NB4 (cell line): ENCODE measurements around the gene MAP3K9.

Source experiments
- DNase-seq: peaks from one replicate; pipeline ENCODE4 v3.0.0; 2010; ENCODE audit warnings: low read depth
- H3K4me3 ChIP-seq: one replicate; pipeline ENCODE4 v1.5.1; 2011; ENCODE audit warnings: mild to moderate bottlenecking, low read depth, low read length, moderate library complexity
- MYC ChIP-seq: IDR thresholded peaks from 2 replicates; pipeline ENCODE4 v1.6.1; 2011; ENCODE audit warnings: low read depth, low read length
- POLR2A ChIP-seq: IDR thresholded peaks from 2 replicates; pipeline ENCODE4 v1.6.1; 2011; ENCODE audit warnings: mild to moderate bottlenecking; ENCODE audit not compliant: insufficient read length; ENCODE audit errors: extremely low read depth
- TF ChIP-seq, protein P1 (sequence below): IDR thresholded peaks from 2 replicates; pipeline ENCODE4 v1.6.1; 2011; ENCODE audit warnings: low read depth, low read length
- TF ChIP-seq, protein P2 (sequence below): IDR thresholded peaks from one replicate; pipeline ENCODE4 v1.5.1; 2012; ENCODE audit warnings: low read depth, low read length

MAP3K9 gene

DNA sequence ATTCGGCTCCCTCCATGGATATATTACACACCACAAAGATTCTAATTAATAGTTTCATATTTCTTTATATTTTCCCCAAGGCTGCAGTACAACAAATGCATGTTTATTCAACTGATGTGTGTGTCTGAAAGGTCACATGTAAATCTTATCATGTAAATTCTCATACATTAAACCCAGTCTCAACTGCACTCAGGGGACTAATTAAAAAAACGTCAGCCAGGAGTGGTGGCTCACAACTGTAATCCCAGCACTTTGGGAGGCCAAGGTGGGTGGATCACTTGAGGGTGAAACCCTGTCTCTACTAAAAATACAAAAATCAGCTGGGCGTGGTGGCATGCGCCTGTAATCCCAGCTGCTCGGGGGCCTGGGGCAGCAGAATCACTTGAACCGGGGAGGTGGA, 67.8 kb downstream of the MAP3K9 start:
- no peak overlapping the region for H3K4me3 ChIP-seq
- no peak for DNase-seq
- TF ChIP-seq MYC (no peak), POLR2A (no peak)
- TF ChIP-seq, protein P1, sequence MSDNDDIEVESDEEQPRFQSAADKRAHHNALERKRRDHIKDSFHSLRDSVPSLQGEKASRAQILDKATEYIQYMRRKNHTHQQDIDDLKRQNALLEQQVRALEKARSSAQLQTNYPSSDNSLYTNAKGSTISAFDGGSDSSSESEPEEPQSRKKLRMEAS = no peak

DNA sequence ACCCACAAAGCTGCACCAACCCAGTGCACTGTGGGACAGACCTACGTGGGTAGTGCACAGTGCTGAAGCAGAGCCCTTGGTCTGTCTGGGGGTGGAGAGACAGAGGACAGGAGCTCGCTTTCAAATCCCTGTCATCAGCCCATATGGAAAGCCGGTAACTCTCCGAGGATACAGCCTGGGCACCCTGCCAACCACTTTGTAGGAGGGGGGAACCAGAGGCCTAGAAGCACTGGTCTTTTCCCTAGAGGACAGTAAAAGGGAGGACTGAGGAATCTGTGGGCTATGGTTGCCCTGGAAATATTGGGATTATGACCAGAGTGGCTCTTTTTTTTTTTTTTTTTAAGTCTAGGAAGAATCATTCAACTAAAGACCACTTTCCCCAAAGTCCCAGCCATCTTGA, 74.3 kb downstream of the MAP3K9 start:
- TF ChIP-seq, protein P2, sequence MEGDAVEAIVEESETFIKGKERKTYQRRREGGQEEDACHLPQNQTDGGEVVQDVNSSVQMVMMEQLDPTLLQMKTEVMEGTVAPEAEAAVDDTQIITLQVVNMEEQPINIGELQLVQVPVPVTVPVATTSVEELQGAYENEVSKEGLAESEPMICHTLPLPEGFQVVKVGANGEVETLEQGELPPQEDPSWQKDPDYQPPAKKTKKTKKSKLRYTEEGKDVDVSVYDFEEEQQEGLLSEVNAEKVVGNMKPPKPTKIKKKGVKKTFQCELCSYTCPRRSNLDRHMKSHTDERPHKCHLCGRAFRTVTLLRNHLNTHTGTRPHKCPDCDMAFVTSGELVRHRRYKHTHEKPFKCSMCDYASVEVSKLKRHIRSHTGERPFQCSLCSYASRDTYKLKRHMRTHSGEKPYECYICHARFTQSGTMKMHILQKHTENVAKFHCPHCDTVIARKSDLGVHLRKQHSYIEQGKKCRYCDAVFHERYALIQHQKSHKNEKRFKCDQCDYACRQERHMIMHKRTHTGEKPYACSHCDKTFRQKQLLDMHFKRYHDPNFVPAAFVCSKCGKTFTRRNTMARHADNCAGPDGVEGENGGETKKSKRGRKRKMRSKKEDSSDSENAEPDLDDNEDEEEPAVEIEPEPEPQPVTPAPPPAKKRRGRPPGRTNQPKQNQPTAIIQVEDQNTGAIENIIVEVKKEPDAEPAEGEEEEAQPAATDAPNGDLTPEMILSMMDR = no peak
- TF ChIP-seq POLR2A (no peak), MYC (no peak)
- TF ChIP-seq, protein P1 = no peak
- DNase-seq = no peak

DNA sequence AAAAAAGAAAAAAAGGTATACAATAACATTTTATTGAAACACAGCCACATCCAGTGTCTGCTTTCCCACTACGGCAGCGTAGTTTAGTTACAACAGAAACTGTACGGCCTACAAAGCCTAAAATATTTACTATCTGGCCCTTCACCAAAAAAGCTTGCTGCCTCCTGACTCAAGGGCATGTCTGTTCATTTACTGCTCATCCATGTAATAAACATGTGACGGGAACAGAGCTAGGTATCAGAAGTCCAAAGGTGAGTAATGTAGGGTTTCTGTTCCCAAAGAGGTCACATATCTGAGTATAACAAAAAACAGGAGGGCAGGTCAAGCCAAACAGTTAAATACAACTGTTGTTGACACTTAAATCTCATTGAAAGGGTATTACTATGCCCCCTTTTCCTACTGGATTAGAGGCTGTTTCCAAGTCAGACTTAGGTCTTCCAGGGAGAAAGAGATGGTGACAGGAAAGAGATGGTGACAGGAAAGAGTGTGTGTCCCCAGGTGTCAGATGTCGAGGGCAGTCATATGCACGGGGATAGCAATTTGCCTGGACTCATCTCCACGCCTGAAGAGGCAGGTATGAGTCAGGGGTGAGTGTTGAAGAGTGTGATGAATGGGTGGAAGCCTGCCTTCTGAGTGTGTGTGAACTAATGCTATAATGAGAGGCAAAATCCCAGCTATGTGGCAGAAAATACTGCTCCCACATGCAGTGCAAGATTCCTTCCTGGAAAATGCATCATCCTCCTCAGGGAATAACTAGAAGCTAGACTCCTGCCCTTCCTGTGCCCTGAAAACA, 77.7 kb downstream of the MAP3K9 start:
- TF ChIP-seq, protein P1 = no peak
- TF ChIP-seq POLR2A (no peak), MYC (no peak)
- TF ChIP-seq, protein P2 = no peak
- no peak for DNase-seq
- no peak overlapping the region for H3K4me3 ChIP-seq

More for the DNA sequence above, 74.3 kb downstream of the MAP3K9 start:
- no peak overlapping the region for H3K4me3 ChIP-seq

DNA sequence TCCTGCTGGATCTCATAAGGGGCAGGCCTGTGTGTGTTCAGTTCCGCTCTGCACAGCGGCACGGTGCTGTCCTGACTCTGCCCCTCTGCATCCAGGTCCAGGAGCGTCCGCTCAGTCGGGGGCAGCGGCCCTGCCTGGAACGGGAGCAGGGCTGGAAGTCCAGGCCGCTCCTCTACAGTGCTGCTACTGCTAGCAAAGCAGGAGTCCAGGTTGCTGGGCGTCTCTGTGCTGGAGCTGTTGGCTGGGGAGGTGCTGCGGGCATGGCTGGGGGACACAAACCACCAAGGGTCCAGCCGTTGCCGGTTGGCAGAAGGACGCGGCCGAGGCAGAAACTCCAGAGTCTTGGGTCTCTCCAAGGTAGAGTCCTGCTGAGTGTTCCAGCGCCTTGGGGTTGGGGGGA, 78.9 kb downstream of the MAP3K9 start:
- no peak for DNase-seq
- no peak for TF ChIP-seq POLR2A
- TF ChIP-seq, protein P2 = no peak
- TF ChIP-seq MYC = no peak
- TF ChIP-seq, protein P1 = no peak
- H3K4me3 ChIP-seq = no peak overlapping the region

- peak; percentile 8 for DNase-seq
- TF ChIP-seq, protein P2 = no peak
- TF ChIP-seq POLR2A (no peak), MYC (no peak)
- TF ChIP-seq, protein P1 = no peak
- no peak overlapping the region for H3K4me3 ChIP-seq
These were observed 82.5 kb downstream of the MAP3K9 start for GRCh38 chr14:70726651-70727375.

GRCh38 chr14:70724944-70725343, 84.4 kb downstream of the MAP3K9 start:
- DNase-seq = no peak
- no peak overlapping the region for H3K4me3 ChIP-seq
- TF ChIP-seq, protein P2 = no peak
